K562 (cell line): ENCODE measurements around the gene FAM83E. TPM values are rescaled to one million over a fixed set of nuclear protein-coding genes. Genes with fewer than 3 reads are reported as not detected.

ENCODE experiments used
- AFF4 ChIP-seq: sonication (generic); formaldehyde crosslinking; IDR thresholded peaks from 2 replicates; pipeline ENCODE4 v1.8.0; 2023; ENCODE audit warnings: mild to moderate bottlenecking, missing genetic modification reagents
- ARID2 ChIP-seq: fragments of 450-650 bp; IDR thresholded peaks from 2 replicates; pipeline ENCODE4 v1.6.1; 2017; ENCODE audit warnings: antibody characterized with exemption, mild to moderate bottlenecking
- ATF6 ChIP-seq: sonication (generic); formaldehyde crosslinking; IDR thresholded peaks from 2 replicates; pipeline ENCODE4 v1.4.0; 2020; ENCODE audit warnings: mild to moderate bottlenecking, missing genetic modification reagents
- CCNT2 ChIP-seq: IDR thresholded peaks from 2 replicates; pipeline ENCODE4 v1.6.1; 2011; ENCODE audit warnings: borderline replicate concordance, low read depth, mild to moderate bottlenecking, moderate library complexity, mixed read lengths, low read length; ENCODE audit not compliant: insufficient read length; ENCODE audit errors: extremely low read depth
- HINFP ChIP-seq: fragments of 450-650 bp; conservative IDR thresholded peaks from 2 replicates; pipeline ENCODE4 v1.6.1; 2016; ENCODE audit warnings: missing genetic modification characterization, low read depth, mild to moderate bottlenecking, control low read depth, missing compliant biosample characterization
- JUN ChIP-seq, 2 experiments: sonication (generic) in 1 of 2; formaldehyde crosslinking in 1 of 2; IDR thresholded peaks; 2 replicates each; pipeline versions ENCODE4 v1.6.1 to v1.8.0; 2012 to 2022; ENCODE audit warnings: borderline replicate concordance in 2 of 2, mild to moderate bottlenecking in 2 of 2, improper control_type of control experiment in 1 of 2, low read depth in 1 of 2, low read length in 1 of 2, missing genetic modification reagents in 1 of 2
- NR2F6 ChIP-seq: fragments of 450-650 bp; formaldehyde crosslinking; IDR thresholded peaks from 2 replicates; pipeline ENCODE4 v1.4.0; 2020; ENCODE audit warnings: mild to moderate bottlenecking
- RREB1 ChIP-seq: fragments of 250-450 bp; sonication (Bioruptor Pico); IDR thresholded peaks from 2 replicates; pipeline ENCODE4 v1.4.0; 2020
- TEAD1 ChIP-seq, 2 experiments: fragments of 450-650 bp in 1 of 2; sonication (generic) in 1 of 2; formaldehyde crosslinking; IDR thresholded peaks; 2 replicates each; pipeline versions ENCODE4 v1.4.0 to v1.8.0; 2020 to 2022; ENCODE audit warnings: mild to moderate bottlenecking in 2 of 2, missing genetic modification reagents in 1 of 2
- polyA plus RNA-seq, 8 experiments: library from polyadenylated mRNA; depleted of rRNA in 4 of 8; stranded (reverse) in 5 of 8; unstranded in 3 of 8; fragments of >200 nt; fragmentation: Nextera tagmentation in 2 of 8; fragmentation: Illumina TruSeq in 1 of 8; extraction: Ambion mirVana in 2 of 8; extraction: Trizol in 1 of 8; gene quantifications; 2 replicates each; pipeline versions ENCODE4 v1.2.1 to v1.2.3, GENCODE V29; 2011 to 2014; ENCODE audit warnings: inconsistent platforms in 1 of 8, missing spikeins in 1 of 8
- total RNA-seq, 7 experiments: library from RNA; depleted of rRNA in 6 of 7; stranded (reverse); fragments of >200 nt in 6 of 7; fragmentation: Illumina TruSeq in 2 of 7; extraction: Trizol in 2 of 7; gene quantifications; 2 replicates each; pipeline versions ENCODE4 v1.2.1 to v1.2.3, GENCODE V29; 2011 to 2021; ENCODE audit warnings: low replicate concordance in 1 of 7

The FAM83E gene
- total and polyA plus RNA-seq, 9 of the 15 experiments (the other 6 are each of a cell fraction or from before 2014, with no cell fraction given) = 0.15 to 0.87 (median 0.29) TPM; not detected in 4

GRCh38 chr19:48637449-48637947 is 22.6 kb upstream of the FAM83E start (continued):
- TF ChIP-seq JUN (IDR thresholded peaks at IDR 0.05; ENCODE audit: borderline replicate concordance, low read depth, low read length) = peak; percentile 61; the same call in 1 of the 2 replicates
- TF ChIP-seq JUN (CRISPR knock-in tag; IDR thresholded peaks at IDR 0.05; ENCODE audit: borderline replicate concordance) = no peak; the same call in 1 of the 2 replicates
- no peak for TF ChIP-seq ARID2
- TF ChIP-seq CCNT2 = peak; percentile 93
- no peak; the same call in none of the 2 replicates for TF ChIP-seq AFF4
- peak; percentile 95; the same call in 1 of the 2 replicates for TF ChIP-seq ATF6 (CRISPR knock-in tag)
- TF ChIP-seq RREB1 (CRISPR knock-in tag) = no peak
- TF ChIP-seq TEAD1 (CRISPR knock-in tag; IDR thresholded peaks at IDR 0.05) = peak in 1 of 2 experiments; percentile 22; a peak in 1 of 4 replicates
- TF ChIP-seq NR2F6 (CRISPR knock-in tag) = no peak
- TF ChIP-seq HINFP (tag) = no peak
